Measurements from ENCODE around the gene ACACA.

Gene ACACA

GRCh38 chr17:37234106-37234505 is 172.5 kb downstream of the ACACA start:
- DNase-seq (ENCODE audit: low read depth in 4 of 4, low spot score in 1 of 4), result no peak

- no peak for DNase-seq (ENCODE audit: low read depth in 4 of 4, low spot score in 1 of 4)
Measured at GRCh38 chr17:37233036-37233435, 173.6 kb downstream of the ACACA start.

- no peak for DNase-seq (ENCODE audit: low read depth in 4 of 4, low spot score in 1 of 4)
Measured at GRCh38 chr17:37231887-37232286, 174.7 kb downstream of the ACACA start.

- no peak for DNase-seq (ENCODE audit: low read depth in 4 of 4, low spot score in 1 of 4)
Measured at GRCh38 chr17:37230633-37231032, 176.0 kb downstream of the ACACA start.

GRCh38 chr17:37225465-37225864 is 181.2 kb downstream of the ACACA start:
- no peak for DNase-seq (ENCODE audit: low read depth in 4 of 4, low spot score in 1 of 4)

GRCh38 chr17:37221865-37222264 is 184.8 kb downstream of the ACACA start:
- no peak for DNase-seq (ENCODE audit: low read depth in 4 of 4, low spot score in 1 of 4)

GRCh38 chr17:37220607-37220953 is 186.1 kb downstream of the ACACA start:
- no peak for DNase-seq (ENCODE audit: low read depth in 4 of 4, low spot score in 1 of 4)

- DNase-seq (ENCODE audit: low read depth in 4 of 4, low spot score in 1 of 4), result no peak
Measured at GRCh38 chr17:37219876-37220606, 186.6 kb downstream of the ACACA start.

- no peak for DNase-seq (ENCODE audit: low read depth in 4 of 4, low spot score in 1 of 4)
Measured at GRCh38 chr17:37218849-37219248, 187.8 kb downstream of the ACACA start.

GRCh38 chr17:37214416-37214815 is 192.2 kb downstream of the ACACA start:
- no peak for DNase-seq (ENCODE audit: low read depth in 4 of 4, low spot score in 1 of 4)

GRCh38 chr17:37213927-37214326 is 192.7 kb downstream of the ACACA start:
- DNase-seq (ENCODE audit: low read depth in 4 of 4, low spot score in 1 of 4), result no peak

GRCh38 chr17:37212179-37212578 is 194.5 kb downstream of the ACACA start:
- no peak for DNase-seq (ENCODE audit: low read depth in 4 of 4, low spot score in 1 of 4)

- DNase-seq (ENCODE audit: low read depth in 4 of 4, low spot score in 1 of 4), result no peak
Measured at GRCh38 chr17:37211136-37211535, 195.5 kb downstream of the ACACA start.

GRCh38 chr17:37207103-37207502 is 199.5 kb downstream of the ACACA start:
- DNase-seq (ENCODE audit: low read depth in 4 of 4, low spot score in 1 of 4), result no peak

- DNase-seq (ENCODE audit: low read depth in 4 of 4, low spot score in 1 of 4), result no peak
Measured at GRCh38 chr17:37206299-37206698, 200.3 kb downstream of the ACACA start.

GRCh38 chr17:37200497-37200896 is 206.1 kb downstream of the ACACA start:
- DNase-seq (ENCODE audit: low read depth in 4 of 4, low spot score in 1 of 4), result no peak

GRCh38 chr17:37197336-37197735 is 209.3 kb downstream of the ACACA start:
- no peak for DNase-seq (ENCODE audit: low read depth in 4 of 4, low spot score in 1 of 4)

- no peak for DNase-seq (ENCODE audit: low read depth in 4 of 4, low spot score in 1 of 4)
Measured at GRCh38 chr17:37194208-37194607, 212.4 kb downstream of the ACACA start.

- DNase-seq (ENCODE audit: low read depth in 4 of 4, low spot score in 1 of 4), result no peak
Measured at GRCh38 chr17:37191219-37191618, 215.4 kb downstream of the ACACA start.

- DNase-seq (ENCODE audit: low read depth in 4 of 4, low spot score in 1 of 4), result no peak
Measured at GRCh38 chr17:37190493-37190892, 216.1 kb downstream of the ACACA start.

- DNase-seq (ENCODE audit: low read depth in 4 of 4, low spot score in 1 of 4), result no peak
Measured at GRCh38 chr17:37188157-37188556, 218.5 kb downstream of the ACACA start.

GRCh38 chr17:37187262-37187661 is 219.4 kb downstream of the ACACA start:
- no peak for DNase-seq (ENCODE audit: low read depth in 4 of 4, low spot score in 1 of 4)

GRCh38 chr17:37182786-37183465 is 223.7 kb downstream of the ACACA start:
- no peak for DNase-seq (ENCODE audit: low read depth in 4 of 4, low spot score in 1 of 4)

All from stimulated activated CD4-positive, alpha-beta T cell treated with anti-CD3 and anti-CD28 coated beads, Interleukin-1b, Interleukin-23, amount 100 ng/mL, for 24 hours (primary cell).